Neuronal stem cell (in vitro differentiated cells): ENCODE results near the gene DHRS7B.

Experiments
- DNase-seq: peaks from one replicate; pipeline ENCODE4 v3.0.0-alpha.2; 2013; ENCODE audit warnings: low spot score
- H2AFZ ChIP-seq: one replicate; pipeline ENCODE4 v1.6.1; 2013; ENCODE audit warnings: mild to moderate bottlenecking, low read length, inconsistent platforms
- H2AK5ac ChIP-seq: 2 replicates; pipeline ENCODE4 v1.6.1; 2013; ENCODE audit warnings: low read depth, mild to moderate bottlenecking, inconsistent platforms, low read length, moderate library complexity, mixed read lengths
- H2BK120ac ChIP-seq: 2 replicates; pipeline ENCODE4 v1.6.1; 2013; ENCODE audit warnings: low read depth, mild to moderate bottlenecking, inconsistent platforms, low read length, moderate library complexity, mixed read lengths
- H2BK12ac ChIP-seq: one replicate; pipeline ENCODE4 v1.6.1; 2013; ENCODE audit warnings: low read length, inconsistent platforms
- H2BK15ac ChIP-seq: 2 replicates; pipeline ENCODE4 v1.6.1; 2013; ENCODE audit warnings: mild to moderate bottlenecking, low read length, inconsistent platforms, mixed read lengths
- H2BK5ac ChIP-seq: one replicate; pipeline ENCODE4 v1.6.1; 2013; ENCODE audit warnings: inconsistent platforms, mild to moderate bottlenecking, low read length, moderate library complexity
- H3K14ac ChIP-seq: one replicate; pipeline ENCODE4 v1.6.1; 2013; ENCODE audit warnings: low read length, inconsistent platforms
- H3K18ac ChIP-seq: 2 replicates; pipeline ENCODE4 v1.6.1; 2013; ENCODE audit warnings: low read length, inconsistent platforms
- H3K23ac ChIP-seq: 2 replicates; pipeline ENCODE4 v1.6.1; 2013; ENCODE audit warnings: low read depth, mild to moderate bottlenecking, mixed read lengths, low read length, inconsistent platforms; ENCODE audit not compliant: poor library complexity
- H3K27ac ChIP-seq: replicated peaks from 3 replicates; pipeline ENCODE4 v1.5.1; 2013; ENCODE audit warnings: low read length, inconsistent platforms
- H3K27me3 ChIP-seq, 3 experiments: 2 replicates each; pipeline ENCODE4 v1.6.1; 2013; ENCODE audit warnings: low read length in 3 of 3, mild to moderate bottlenecking in 2 of 3, inconsistent platforms in 1 of 3, low read depth in 1 of 3, mixed read lengths in 1 of 3, moderate library complexity in 1 of 3; ENCODE audit not compliant: control insufficient read depth in 3 of 3, insufficient read depth in 3 of 3
- H3K36me3 ChIP-seq, 2 donors: replicated peaks in 1 of 2; 2 replicates each; pipeline ENCODE4 v1.6.1; 2013; ENCODE audit warnings: low read length in 2 of 2; ENCODE audit not compliant: control insufficient read depth in 2 of 2, insufficient read depth in 2 of 2
- H3K4ac ChIP-seq: 2 replicates; pipeline ENCODE4 v1.6.1; 2013; ENCODE audit warnings: inconsistent platforms, mild to moderate bottlenecking, low read length, moderate library complexity
- H3K4me1 ChIP-seq, 2 donors: 1 replicate in 1 of 2; 2 replicates in 1 of 2; pipeline ENCODE4 v1.6.1; 2013; ENCODE audit warnings: low read length in 2 of 2, low read depth in 1 of 2; ENCODE audit not compliant: control insufficient read depth in 2 of 2, insufficient read depth in 1 of 2
- H3K4me2 ChIP-seq: one replicate; pipeline ENCODE4 v1.6.1; 2013; ENCODE audit warnings: mild to moderate bottlenecking, low read length, inconsistent platforms; ENCODE audit not compliant: insufficient read depth, poor library complexity, severe bottlenecking
- H3K4me3 ChIP-seq, 2 donors: 2 replicates each; pipeline ENCODE4 v1.5.1; 2013; ENCODE audit warnings: low read length in 2 of 2, mild to moderate bottlenecking in 2 of 2, inconsistent platforms in 1 of 2, moderate library complexity in 1 of 2
- H3K79me1 ChIP-seq: one replicate; pipeline ENCODE4 v1.6.1; 2013; ENCODE audit warnings: low read depth, mild to moderate bottlenecking, inconsistent platforms, low read length, moderate library complexity
- H3K9ac ChIP-seq: one replicate; pipeline ENCODE4 v1.6.1; 2013; ENCODE audit warnings: mild to moderate bottlenecking, low read depth, low read length, inconsistent platforms; ENCODE audit not compliant: poor library complexity
- H3K9me3 ChIP-seq, 2 donors: replicated peaks in 1 of 2; 2 replicates each; pipeline versions ENCODE3 to v1.6.1; 2013; ENCODE audit warnings: low read length in 2 of 2, mild to moderate bottlenecking in 2 of 2, inconsistent platforms in 1 of 2, low read depth in 1 of 2, mixed read lengths in 1 of 2, moderate library complexity in 1 of 2; ENCODE audit not compliant: control insufficient read depth in 2 of 2, insufficient read depth in 1 of 2
- H4K8ac ChIP-seq: one replicate; pipeline ENCODE4 v1.6.1; 2013; ENCODE audit warnings: low read depth, mild to moderate bottlenecking, inconsistent platforms, low read length, moderate library complexity
- H4K91ac ChIP-seq: one replicate; pipeline ENCODE4 v1.6.1; 2013; ENCODE audit warnings: low read length, low read depth, mild to moderate bottlenecking, inconsistent platforms; ENCODE audit not compliant: poor library complexity
- WGBS, 2 donors: extraction: QIAGEN DNeasy Blood & Tissue Kit; methylation state at CpG; one replicate each; pipeline ENCODE4 v1.1.7; 2013; ENCODE audit warnings: missing lambda C conversion rate in 2 of 2, mixed read lengths in 1 of 2; ENCODE audit not compliant: insufficient read length in 2 of 2, insufficient replicate concordance in 1 of 2; ENCODE audit errors: extremely low coverage in 2 of 2; 5-methylcytosine and 5-hydroxymethylcytosine counted together

Gene DHRS7B

DNA sequence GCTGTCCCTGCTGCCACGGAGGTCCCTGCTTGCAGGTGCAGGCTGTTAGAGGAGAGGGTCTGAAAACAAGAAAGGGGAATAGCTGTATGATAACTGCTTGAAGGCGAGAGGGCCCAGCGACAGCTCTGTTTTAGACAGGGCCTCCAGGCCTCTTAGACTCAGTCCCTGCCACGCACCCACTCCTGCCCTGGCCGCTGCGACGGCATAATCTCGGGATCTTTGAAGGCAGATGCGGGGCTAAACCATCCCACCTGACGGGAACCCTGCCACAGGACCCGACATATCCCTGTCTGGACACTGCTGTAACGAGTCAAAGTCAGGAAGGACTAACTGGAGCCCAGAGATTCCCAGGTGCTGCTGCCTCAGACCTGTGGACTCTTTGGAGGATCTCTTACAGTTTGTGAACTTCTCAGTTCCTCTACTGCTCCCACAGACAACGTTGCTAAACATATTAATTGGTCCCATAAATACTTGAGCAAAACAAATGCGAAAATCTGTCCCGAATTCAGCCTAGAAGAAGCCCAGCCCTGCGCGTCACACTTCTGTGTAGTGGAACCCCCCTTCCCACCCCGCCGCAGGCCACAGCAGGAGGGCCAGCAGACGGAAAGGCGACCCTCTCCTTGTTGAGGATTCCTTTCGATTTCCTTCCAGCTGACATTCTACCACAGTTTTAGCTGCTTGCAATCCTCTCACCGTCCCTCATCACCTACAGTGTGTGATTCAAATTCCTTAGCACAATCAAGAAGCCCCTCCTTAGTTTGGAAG, 88.2 kb downstream of the DHRS7B start:
- H3K4me2 ChIP-seq: peak overlapping the region; percentile 63
- no peak overlapping the region for H2BK15ac ChIP-seq
- H2BK5ac ChIP-seq: peak overlapping the region; percentile 33
- WGBS, 2 donors: no CpG with 5 or more reads among the region's 23 CpGs
- no peaks in the 10 kb centered on the region for H3K9me3 ChIP-seq
- H4K8ac ChIP-seq: no peak overlapping the region
- no peak overlapping the region for H2AK5ac ChIP-seq
- H3K27ac ChIP-seq: peak overlapping the region; percentile 92
- H3K79me1 ChIP-seq: peaks cover 11% of the 10 kb centered on the region
- no peak overlapping the region for H3K4ac ChIP-seq
- peaks cover 13% of the 10 kb centered on the region in 2 donors for H3K4me1 ChIP-seq
- H2BK120ac ChIP-seq: no peak overlapping the region
- peaks cover 3 to 22% of the 10 kb centered on the region in 2 donors for H3K36me3 ChIP-seq
- peak overlapping the region; percentile 80 to 87 for H3K4me3 ChIP-seq
- H3K23ac ChIP-seq: no peak overlapping the region
- DNase-seq: peak; percentile 20
- H4K91ac ChIP-seq: no peak overlapping the region
- peak overlapping the region; percentile 94 for H2AFZ ChIP-seq
- no peak overlapping the region for H3K14ac ChIP-seq
- H3K9ac ChIP-seq: peak overlapping the region; percentile 1
- H3K27me3 ChIP-seq: no peaks in the 10 kb centered on the region
- H3K18ac ChIP-seq: peak overlapping the region; percentile 20
- H2BK12ac ChIP-seq: no peak overlapping the region

DNA sequence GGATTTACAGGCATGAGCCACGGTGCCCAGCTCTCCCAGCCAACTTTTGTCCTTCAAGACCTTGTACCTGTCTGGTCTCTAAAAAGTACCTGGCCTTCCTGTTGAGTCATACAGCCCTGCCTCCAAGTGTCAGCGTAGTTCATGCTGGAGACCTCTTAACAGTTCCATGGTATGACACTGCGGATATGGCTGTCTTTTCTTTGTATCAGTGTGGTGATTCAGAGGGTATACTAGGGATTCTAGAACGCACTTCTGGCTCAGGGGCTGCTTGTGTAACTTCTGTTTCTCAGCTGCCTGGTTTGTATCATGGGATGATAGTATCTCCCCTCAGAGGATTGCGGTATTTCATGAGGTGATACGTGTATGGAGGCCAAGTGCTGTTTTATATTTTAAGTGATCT, 89.2 kb downstream of the DHRS7B start:
- Histone ChIP-seq H3K14ac (no peak overlapping the region), H3K27me3 (no peaks in the 10 kb centered on the region), H3K36me3 (peaks cover under 1 to 13% of the 10 kb centered on the region in 2 donors), H3K4me1 (peaks cover 8 to 11% of the 10 kb centered on the region in 2 donors), H3K27ac (no peak overlapping the region), H2BK15ac (no peak overlapping the region), H2BK12ac (no peak overlapping the region), H2BK5ac (no peak overlapping the region), H3K23ac (no peak overlapping the region), H3K9ac (no peak overlapping the region), H3K4ac (no peak overlapping the region), H3K4me3 (no peak overlapping the region), H3K4me2 (no peak overlapping the region), H3K18ac (no peak overlapping the region), H3K9me3 (no peaks in the 10 kb centered on the region), H3K79me1 (peaks cover 10% of the 10 kb centered on the region), H2AK5ac (no peak overlapping the region), H4K8ac (no peak overlapping the region), H2AFZ (no peak overlapping the region), H2BK120ac (no peak overlapping the region), H4K91ac (no peak overlapping the region)
- no CpG with 5 or more reads among the region's 6 CpGs for WGBS, 2 donors
- no peak for DNase-seq

DNA sequence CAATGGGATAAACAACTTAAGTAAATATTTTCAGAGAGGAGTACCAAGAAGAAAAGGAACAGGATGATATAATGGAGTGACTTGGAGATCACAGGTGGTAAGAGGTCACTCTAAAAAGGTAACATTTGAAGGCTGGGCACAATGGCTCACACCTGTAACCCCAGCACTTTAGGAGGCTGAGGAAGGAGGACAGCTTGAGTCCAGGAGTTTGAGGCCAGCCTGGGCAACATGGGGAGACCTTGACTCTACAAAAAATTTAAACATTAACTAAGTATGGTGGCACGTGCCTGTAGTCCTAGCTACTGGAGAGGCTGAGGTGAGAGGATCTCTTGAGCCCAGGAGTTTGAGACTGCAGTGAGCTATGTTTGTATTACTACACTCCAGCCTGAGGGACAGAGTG, 90.6 kb downstream of the DHRS7B start:
- no peak for DNase-seq

DNA sequence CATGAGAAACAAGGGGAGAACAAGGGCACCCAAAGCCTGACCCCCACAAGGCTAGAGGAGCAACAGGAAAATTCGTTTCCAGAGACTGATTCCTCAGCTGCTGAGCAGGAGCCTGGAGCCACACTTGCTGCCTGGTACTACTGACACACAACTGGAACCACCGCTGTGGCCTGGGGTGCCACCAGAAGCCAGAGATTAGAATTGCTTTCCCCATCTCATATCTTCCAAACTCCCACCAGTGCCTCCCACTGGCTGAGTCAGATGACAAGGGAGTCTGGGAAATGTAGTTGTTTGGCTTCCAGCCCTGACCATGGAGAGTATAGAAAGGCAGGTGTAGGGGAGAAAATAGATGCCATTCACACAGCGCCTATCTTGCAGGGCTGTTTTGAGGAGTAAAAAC, 91.3 kb downstream of the DHRS7B start:
- H3K18ac ChIP-seq: no peak overlapping the region
- peaks cover 3 to 4% of the 10 kb centered on the region in 2 donors for H3K4me1 ChIP-seq
- H3K9me3 ChIP-seq: peaks cover 0 to 3% of the 10 kb centered on the region in 2 donors
- WGBS, 2 donors: no CpG with 5 or more reads among the region's 3 CpGs
- peaks cover 3% of the 10 kb centered on the region for H3K79me1 ChIP-seq
- H2BK120ac ChIP-seq: no peak overlapping the region
- H2AFZ ChIP-seq: no peak overlapping the region
- peaks cover 0 to 2% of the 10 kb centered on the region in 2 donors for H3K36me3 ChIP-seq
- DNase-seq: no peak
- no peak overlapping the region for H3K4me3 ChIP-seq
- H3K4ac ChIP-seq: no peak overlapping the region
- no peak overlapping the region for H4K91ac ChIP-seq
- no peak overlapping the region for H3K4me2 ChIP-seq
- H2BK15ac ChIP-seq: no peak overlapping the region
- no peak overlapping the region for H3K23ac ChIP-seq
- no peak overlapping the region for H2BK5ac ChIP-seq
- no peaks in the 10 kb centered on the region for H3K27me3 ChIP-seq
- H3K27ac ChIP-seq: no peak overlapping the region
- H2BK12ac ChIP-seq: no peak overlapping the region
- H3K9ac ChIP-seq: no peak overlapping the region
- H2AK5ac ChIP-seq: no peak overlapping the region
- H3K14ac ChIP-seq: no peak overlapping the region
- H4K8ac ChIP-seq: no peak overlapping the region

More for the DNA sequence above, 90.6 kb downstream of the DHRS7B start:
- H2AK5ac ChIP-seq: no peak overlapping the region
- H3K4me2 ChIP-seq: no peak overlapping the region
- H3K36me3 ChIP-seq: peaks cover 0 to under 1% of the 10 kb centered on the region in 2 donors
- no peak overlapping the region for H3K14ac ChIP-seq
- H3K18ac ChIP-seq: no peak overlapping the region
- H2AFZ ChIP-seq: no peak overlapping the region
- H3K23ac ChIP-seq: no peak overlapping the region
- no peak overlapping the region for H2BK5ac ChIP-seq
- no peak overlapping the region for H3K4ac ChIP-seq
- H3K27me3 ChIP-seq: no peaks in the 10 kb centered on the region
- no peaks in the 10 kb centered on the region for H3K9me3 ChIP-seq
- no peak overlapping the region for H3K27ac ChIP-seq
- peaks cover 3 to 10% of the 10 kb centered on the region in 2 donors for H3K4me1 ChIP-seq
- H3K9ac ChIP-seq: no peak overlapping the region
- no peak overlapping the region for H2BK120ac ChIP-seq
- no CpG with 5 or more reads among the region's 1 CpG for WGBS, 2 donors
- no peak overlapping the region for H4K91ac ChIP-seq
- no peak overlapping the region for H2BK12ac ChIP-seq
- no peak overlapping the region for H2BK15ac ChIP-seq
- no peak overlapping the region for H3K4me3 ChIP-seq
- no peak overlapping the region for H4K8ac ChIP-seq
- peaks cover 3% of the 10 kb centered on the region for H3K79me1 ChIP-seq
